ENCODE measurements around the gene ACVR1B.

The ACVR1B gene

DNA sequence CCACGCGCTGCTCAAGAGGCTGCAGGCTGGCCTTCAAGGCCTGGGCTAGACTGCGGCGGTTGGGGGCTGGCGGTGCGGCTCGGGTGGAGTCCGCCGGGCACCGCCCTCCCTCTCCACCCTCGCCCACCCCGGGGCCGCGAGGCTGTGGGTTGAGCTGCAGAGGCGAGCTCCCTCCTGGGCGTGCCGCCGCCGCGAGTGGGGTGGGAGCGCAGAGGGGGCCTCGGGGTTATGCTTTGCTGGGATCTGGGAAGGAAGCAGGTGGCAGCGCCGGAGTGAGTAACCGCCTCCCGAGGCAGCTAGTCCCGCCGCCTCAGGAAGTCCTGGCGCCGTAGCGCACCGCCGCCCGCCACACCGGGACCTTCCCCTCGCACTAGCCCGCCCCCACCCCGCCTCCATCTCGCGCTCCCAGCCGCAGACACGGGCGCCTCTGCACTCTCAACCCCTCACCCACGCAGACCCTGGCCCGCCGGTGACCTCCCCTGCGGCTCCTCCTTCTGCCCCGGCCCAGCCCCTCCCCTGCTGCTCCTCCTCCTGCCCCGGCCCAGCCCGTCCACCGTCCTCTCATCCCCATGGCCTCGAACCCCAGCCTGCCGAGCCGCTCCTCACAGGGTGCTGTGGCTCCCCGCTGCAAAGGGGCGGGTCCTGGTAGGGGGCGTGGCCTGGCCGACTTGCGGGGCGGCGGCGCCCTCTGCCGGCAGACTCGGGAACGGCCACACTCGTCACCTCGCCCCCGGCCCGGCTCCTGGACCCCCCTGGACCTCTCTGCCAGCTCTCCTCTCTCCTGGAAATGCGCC lies 71.9 kb downstream of the ACVR1B start (continued):
- TF ChIP-seq ZNF596 (tag by site-specific recombination; IDR thresholded peaks at IDR 0.05), result no peak
- peak; percentile 65 for TF ChIP-seq ZBTB7A (tag by site-specific recombination; IDR thresholded peaks at IDR 0.05; ENCODE audit: low read depth)
- TF ChIP-seq ZFHX2 (tag by site-specific recombination; conservative IDR thresholded peaks at IDR 0.05), result peak; percentile 96
- no peak for TF ChIP-seq OVOL3 (tag by site-specific recombination; IDR thresholded peaks at IDR 0.05)
- TF ChIP-seq, protein P1, sequence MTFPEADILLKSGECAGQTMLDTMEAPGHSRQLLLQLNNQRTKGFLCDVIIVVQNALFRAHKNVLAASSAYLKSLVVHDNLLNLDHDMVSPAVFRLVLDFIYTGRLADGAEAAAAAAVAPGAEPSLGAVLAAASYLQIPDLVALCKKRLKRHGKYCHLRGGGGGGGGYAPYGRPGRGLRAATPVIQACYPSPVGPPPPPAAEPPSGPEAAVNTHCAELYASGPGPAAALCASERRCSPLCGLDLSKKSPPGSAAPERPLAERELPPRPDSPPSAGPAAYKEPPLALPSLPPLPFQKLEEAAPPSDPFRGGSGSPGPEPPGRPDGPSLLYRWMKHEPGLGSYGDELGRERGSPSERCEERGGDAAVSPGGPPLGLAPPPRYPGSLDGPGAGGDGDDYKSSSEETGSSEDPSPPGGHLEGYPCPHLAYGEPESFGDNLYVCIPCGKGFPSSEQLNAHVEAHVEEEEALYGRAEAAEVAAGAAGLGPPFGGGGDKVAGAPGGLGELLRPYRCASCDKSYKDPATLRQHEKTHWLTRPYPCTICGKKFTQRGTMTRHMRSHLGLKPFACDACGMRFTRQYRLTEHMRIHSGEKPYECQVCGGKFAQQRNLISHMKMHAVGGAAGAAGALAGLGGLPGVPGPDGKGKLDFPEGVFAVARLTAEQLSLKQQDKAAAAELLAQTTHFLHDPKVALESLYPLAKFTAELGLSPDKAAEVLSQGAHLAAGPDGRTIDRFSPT (tag by site-specific recombination; IDR thresholded peaks at IDR 0.05), result 0 out of 2 replicates have a peak, but pooled peaks have one; percentile 27
- TF ChIP-seq ZEB2 (tag by site-specific recombination; IDR thresholded peaks at IDR 0.05), result no peak; the same call in 1 of the 2 replicates
- TF ChIP-seq ZNF175 (tag by site-specific recombination; IDR thresholded peaks at IDR 0.05), result no peak
- no peak for TF ChIP-seq ZBTB6 (tag by site-specific recombination; IDR thresholded peaks at IDR 0.05)
- no peak for TF ChIP-seq ZNF184 (tag by site-specific recombination; IDR thresholded peaks at IDR 0.05)
- TF ChIP-seq AEBP2 (tag by site-specific recombination; IDR thresholded peaks at IDR 0.05; ENCODE audit: borderline replicate concordance), result no peak
- TF ChIP-seq ZBTB8A (tag by site-specific recombination; IDR thresholded peaks at IDR 0.05), result no peak
- TF ChIP-seq KLF10 (tag by site-specific recombination; IDR thresholded peaks at IDR 0.05), result peak; percentile 71; the same call in 1 of the 2 replicates
- TF ChIP-seq KLF17 (tag by site-specific recombination; IDR thresholded peaks at IDR 0.05), result peak; percentile 79; the same call in 1 of the 2 replicates
- TF ChIP-seq ZNF266 (tag by site-specific recombination; IDR thresholded peaks at IDR 0.05; ENCODE audit: low read depth), result no peak
- no peak for TF ChIP-seq ZNF707 (tag by site-specific recombination; IDR thresholded peaks at IDR 0.05)
- no peak for TF ChIP-seq TRIM28 (IDR thresholded peaks at IDR 0.05; ENCODE audit: borderline replicate concordance, low read length)
- TF ChIP-seq ZNF48 (tag by site-specific recombination; IDR thresholded peaks at IDR 0.05), result no peak
- peak; percentile 65; the same call in 1 of the 2 replicates for TF ChIP-seq ZSCAN30 (tag by site-specific recombination; IDR thresholded peaks at IDR 0.05)
- peak; percentile 67; the same call in 1 of the 2 replicates for TF ChIP-seq ZXDB (tag by site-specific recombination; IDR thresholded peaks at IDR 0.05)
- no peak for TF ChIP-seq ZNF140 (tag by site-specific recombination; IDR thresholded peaks at IDR 0.05)
- TF ChIP-seq, protein P2, sequence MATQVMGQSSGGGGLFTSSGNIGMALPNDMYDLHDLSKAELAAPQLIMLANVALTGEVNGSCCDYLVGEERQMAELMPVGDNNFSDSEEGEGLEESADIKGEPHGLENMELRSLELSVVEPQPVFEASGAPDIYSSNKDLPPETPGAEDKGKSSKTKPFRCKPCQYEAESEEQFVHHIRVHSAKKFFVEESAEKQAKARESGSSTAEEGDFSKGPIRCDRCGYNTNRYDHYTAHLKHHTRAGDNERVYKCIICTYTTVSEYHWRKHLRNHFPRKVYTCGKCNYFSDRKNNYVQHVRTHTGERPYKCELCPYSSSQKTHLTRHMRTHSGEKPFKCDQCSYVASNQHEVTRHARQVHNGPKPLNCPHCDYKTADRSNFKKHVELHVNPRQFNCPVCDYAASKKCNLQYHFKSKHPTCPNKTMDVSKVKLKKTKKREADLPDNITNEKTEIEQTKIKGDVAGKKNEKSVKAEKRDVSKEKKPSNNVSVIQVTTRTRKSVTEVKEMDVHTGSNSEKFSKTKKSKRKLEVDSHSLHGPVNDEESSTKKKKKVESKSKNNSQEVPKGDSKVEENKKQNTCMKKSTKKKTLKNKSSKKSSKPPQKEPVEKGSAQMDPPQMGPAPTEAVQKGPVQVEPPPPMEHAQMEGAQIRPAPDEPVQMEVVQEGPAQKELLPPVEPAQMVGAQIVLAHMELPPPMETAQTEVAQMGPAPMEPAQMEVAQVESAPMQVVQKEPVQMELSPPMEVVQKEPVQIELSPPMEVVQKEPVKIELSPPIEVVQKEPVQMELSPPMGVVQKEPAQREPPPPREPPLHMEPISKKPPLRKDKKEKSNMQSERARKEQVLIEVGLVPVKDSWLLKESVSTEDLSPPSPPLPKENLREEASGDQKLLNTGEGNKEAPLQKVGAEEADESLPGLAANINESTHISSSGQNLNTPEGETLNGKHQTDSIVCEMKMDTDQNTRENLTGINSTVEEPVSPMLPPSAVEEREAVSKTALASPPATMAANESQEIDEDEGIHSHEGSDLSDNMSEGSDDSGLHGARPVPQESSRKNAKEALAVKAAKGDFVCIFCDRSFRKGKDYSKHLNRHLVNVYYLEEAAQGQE (tag by site-specific recombination; IDR thresholded peaks at IDR 0.05), result no peak
- TF ChIP-seq ZNF37A (tag by site-specific recombination; IDR thresholded peaks at IDR 0.05), result no peak
- no peak for TF ChIP-seq ZNF239 (tag by site-specific recombination; IDR thresholded peaks at IDR 0.05)
- TF ChIP-seq, protein P3, sequence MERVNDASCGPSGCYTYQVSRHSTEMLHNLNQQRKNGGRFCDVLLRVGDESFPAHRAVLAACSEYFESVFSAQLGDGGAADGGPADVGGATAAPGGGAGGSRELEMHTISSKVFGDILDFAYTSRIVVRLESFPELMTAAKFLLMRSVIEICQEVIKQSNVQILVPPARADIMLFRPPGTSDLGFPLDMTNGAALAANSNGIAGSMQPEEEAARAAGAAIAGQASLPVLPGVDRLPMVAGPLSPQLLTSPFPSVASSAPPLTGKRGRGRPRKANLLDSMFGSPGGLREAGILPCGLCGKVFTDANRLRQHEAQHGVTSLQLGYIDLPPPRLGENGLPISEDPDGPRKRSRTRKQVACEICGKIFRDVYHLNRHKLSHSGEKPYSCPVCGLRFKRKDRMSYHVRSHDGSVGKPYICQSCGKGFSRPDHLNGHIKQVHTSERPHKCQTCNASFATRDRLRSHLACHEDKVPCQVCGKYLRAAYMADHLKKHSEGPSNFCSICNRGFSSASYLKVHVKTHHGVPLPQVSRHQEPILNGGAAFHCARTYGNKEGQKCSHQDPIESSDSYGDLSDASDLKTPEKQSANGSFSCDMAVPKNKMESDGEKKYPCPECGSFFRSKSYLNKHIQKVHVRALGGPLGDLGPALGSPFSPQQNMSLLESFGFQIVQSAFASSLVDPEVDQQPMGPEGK (tag by site-specific recombination; IDR thresholded peaks at IDR 0.05), result peak; percentile 93
- TF ChIP-seq ZNF292 (tag by site-specific recombination; IDR thresholded peaks at IDR 0.05; ENCODE audit: borderline replicate concordance, low read depth), result no peak
- TF ChIP-seq, protein P4, sequence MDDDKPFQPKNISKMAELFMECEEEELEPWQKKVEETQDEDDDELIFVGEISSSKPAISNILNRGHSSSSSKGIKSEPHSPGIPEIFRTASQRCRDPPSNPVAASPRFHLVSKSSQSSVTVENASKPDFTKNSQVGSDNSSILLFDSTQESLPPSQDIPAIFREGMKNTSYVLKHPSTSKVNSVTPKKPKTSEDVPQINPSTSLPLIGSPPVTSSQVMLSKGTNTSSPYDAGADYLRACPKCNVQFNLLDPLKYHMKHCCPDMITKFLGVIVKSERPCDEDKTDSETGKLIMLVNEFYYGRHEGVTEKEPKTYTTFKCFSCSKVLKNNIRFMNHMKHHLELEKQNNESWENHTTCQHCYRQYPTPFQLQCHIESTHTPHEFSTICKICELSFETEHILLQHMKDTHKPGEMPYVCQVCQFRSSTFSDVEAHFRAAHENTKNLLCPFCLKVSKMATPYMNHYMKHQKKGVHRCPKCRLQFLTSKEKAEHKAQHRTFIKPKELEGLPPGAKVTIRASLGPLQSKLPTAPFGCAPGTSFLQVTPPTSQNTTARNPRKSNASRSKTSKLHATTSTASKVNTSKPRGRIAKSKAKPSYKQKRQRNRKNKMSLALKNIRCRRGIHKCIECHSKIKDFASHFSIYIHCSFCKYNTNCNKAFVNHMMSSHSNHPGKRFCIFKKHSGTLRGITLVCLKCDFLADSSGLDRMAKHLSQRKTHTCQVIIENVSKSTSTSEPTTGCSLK (tag by site-specific recombination; IDR thresholded peaks at IDR 0.05), result no peak

Data from HEK293 (cell line).